GM23248 (cell line): ENCODE data around the gene MYH11. TPM values are rescaled to one million over a fixed set of nuclear protein-coding genes. Genes with fewer than 3 reads are reported as not detected.
"Not testable (repeated sequence)": the region's sequence is repeated elsewhere in the genome, so short reads cannot be mapped to it uniquely, and the experiment has no call there.

Experiments used
- DNase-seq: peaks from one replicate; pipeline ENCODE4 v3.0.0-alpha.2; 2015
- H2AFZ ChIP-seq: fragments of 200-600 bp; sonication (generic); 2 replicates; pipeline ENCODE4 v1.6.1; 2016; ENCODE audit warnings: antibody characterized with exemption
- H3F3A ChIP-seq: fragments of 200-600 bp; sonication (generic); 2 replicates; pipeline ENCODE4 v1.6.1; 2016; ENCODE audit warnings: mild to moderate bottlenecking, antibody characterized with exemption, mixed run types; ENCODE audit not compliant: insufficient read depth
- H3K27ac ChIP-seq: fragments of 200-600 bp; sonication (generic); 2 replicates; pipeline ENCODE4 v1.5.1; 2016; ENCODE audit warnings: mild to moderate bottlenecking
- H3K27me3 ChIP-seq: fragments of 200-600 bp; sonication (generic); replicated peaks from 2 replicates; pipeline ENCODE4 v1.6.1; 2016; ENCODE audit warnings: mild to moderate bottlenecking; ENCODE audit not compliant: insufficient read depth
- H3K36me3 ChIP-seq: fragments of 200-600 bp; sonication (generic); 2 replicates; pipeline ENCODE4 v1.6.1; 2016; ENCODE audit warnings: low read depth, mild to moderate bottlenecking
- H3K4me1 ChIP-seq: fragments of 200-600 bp; sonication (generic); 2 replicates; pipeline ENCODE4 v1.6.1; 2016; ENCODE audit warnings: mild to moderate bottlenecking; ENCODE audit not compliant: insufficient read depth
- H3K4me2 ChIP-seq: fragments of 200-600 bp; sonication (generic); one replicate; pipeline ENCODE4 v1.6.1; 2016; ENCODE audit warnings: mild to moderate bottlenecking; ENCODE audit not compliant: unreplicated experiment
- H3K4me3 ChIP-seq: fragments of 200-600 bp; sonication (generic); 2 replicates; pipeline ENCODE4 v1.5.1; 2016; ENCODE audit warnings: mild to moderate bottlenecking
- H3K79me2 ChIP-seq: fragments of 200-600 bp; sonication (generic); 2 replicates; pipeline ENCODE4 v1.6.1; 2016; ENCODE audit warnings: mild to moderate bottlenecking; ENCODE audit not compliant: insufficient read depth
- H3K9ac ChIP-seq: fragments of 200-600 bp; sonication (generic); 2 replicates; pipeline ENCODE4 v1.6.1; 2016; ENCODE audit warnings: mild to moderate bottlenecking
- H3K9me2 ChIP-seq: fragments of 200-600 bp; sonication (generic); 2 replicates; pipeline ENCODE4 v1.6.1; 2016; ENCODE audit warnings: mixed run types, mild to moderate bottlenecking, moderate library complexity; ENCODE audit not compliant: insufficient read depth
- H3K9me3 ChIP-seq: fragments of 200-600 bp; sonication (generic); one replicate; pipeline ENCODE4 v1.6.1; 2017; ENCODE audit warnings: low read depth
- H4K20me1 ChIP-seq: fragments of 200-600 bp; sonication (generic); 2 replicates; pipeline ENCODE4 v1.6.0; 2016; ENCODE audit not compliant: insufficient read depth
- EZH2 ChIP-seq: fragments of 200-600 bp; sonication (generic); IDR thresholded peaks from 2 replicates; pipeline ENCODE4 v1.6.1; 2018; ENCODE audit warnings: antibody characterized with exemption, mild to moderate bottlenecking; ENCODE audit not compliant: insufficient read depth, poor library complexity, severe bottlenecking
- EZH2phosphoT487 ChIP-seq: fragments of 200-600 bp; sonication (generic); IDR thresholded peaks from 2 replicates; pipeline ENCODE4 v1.6.1; 2018; ENCODE audit warnings: antibody characterized with exemption, moderate library complexity, mild to moderate bottlenecking, low read depth; ENCODE audit not compliant: insufficient read depth
- WGBS, 2 experiments: methylation state at CpG; one replicate each; pipeline ENCODE4 v1.1.6; 2015 to 2017; ENCODE audit warnings: low lambda C conversion rate in 2 of 2, low coverage in 1 of 2; ENCODE audit errors: missing lambda C conversion rate in 2 of 2; 5-methylcytosine and 5-hydroxymethylcytosine counted together
- in situ Hi-C: fragments of 300-500 bp; cut with MboI; formaldehyde crosslinking; loops from 2 replicates; pipeline ENCODE4 v1.15.0; 2020
- polyA plus RNA-seq: library from polyadenylated mRNA; unstranded; fragments of >200 nt; fragmentation: Nextera tagmentation; extraction: Ambion mirVana; gene quantifications from 2 replicates; pipeline ENCODE4 v1.2.1, GENCODE V29; 2016
- total RNA-seq: library from RNA; depleted of rRNA; stranded (reverse); fragments of >200 nt; shearing (Covaris generic); gene quantifications from 2 replicates; pipeline ENCODE4 v1.2.3, GENCODE V29; 2014

The MYH11 gene
- total and polyA plus RNA-seq, 2 experiments from 2014 or later: 0.79 TPM; not detected in 1

DNA sequence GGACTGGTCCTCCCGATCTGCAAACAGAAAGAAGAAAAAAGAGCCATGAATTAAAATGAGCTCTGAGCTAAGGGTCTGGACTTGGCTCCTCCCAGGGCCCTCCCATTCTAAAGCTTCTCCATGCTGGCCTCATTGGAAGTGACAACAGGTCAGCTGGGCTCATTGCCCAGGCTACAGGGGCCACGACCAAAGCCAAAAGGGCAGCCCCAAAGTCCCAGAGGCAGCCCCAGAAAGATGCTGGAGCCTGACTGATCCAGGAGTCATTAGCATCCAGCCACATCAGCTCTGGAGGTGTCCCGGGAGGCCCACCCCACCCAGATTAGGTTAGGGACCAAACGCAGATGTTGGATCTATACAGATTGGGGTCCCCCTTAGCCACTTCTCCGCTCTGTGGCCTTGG lies 58.2 kb downstream of the MYH11 start:
- no peak overlapping the region for H3K27ac ChIP-seq

DNA sequence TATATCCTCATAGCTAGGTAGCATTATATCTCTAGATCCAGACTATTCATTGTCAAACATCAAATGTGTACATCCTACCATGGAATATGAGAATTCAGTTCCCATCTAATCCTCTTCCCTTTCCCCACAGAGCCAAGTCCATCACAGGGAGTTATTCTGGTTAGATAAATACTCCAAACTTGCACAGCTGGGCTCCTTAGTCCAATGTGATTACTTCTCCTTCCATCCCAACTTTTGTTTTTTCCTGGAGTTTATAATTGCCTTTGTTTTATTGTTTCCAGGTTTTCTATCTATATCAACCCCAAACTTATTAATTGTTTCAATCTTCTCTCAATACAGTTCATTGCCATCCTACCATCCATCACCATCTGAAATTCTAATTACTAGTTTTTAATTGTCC lies 59.9 kb downstream of the MYH11 start:
- no peak overlapping the region for H3K27ac ChIP-seq
- no peaks in the 10 kb centered on the region for H3F3A ChIP-seq
- no peak overlapping the region for H3K4me2 ChIP-seq
- in situ Hi-C loops: no loop called here
- no peak overlapping the region for H2AFZ ChIP-seq
- no peaks in the 10 kb centered on the region for H3K4me1 ChIP-seq
- no peak overlapping the region for H3K9ac ChIP-seq
- no peaks in the 10 kb centered on the region for H3K36me3 ChIP-seq
- no peaks in the 10 kb centered on the region for H3K9me2 ChIP-seq
- no peaks in the 10 kb centered on the region for H4K20me1 ChIP-seq
- no peak for TF ChIP-seq EZH2
- no peak for TF ChIP-seq EZH2phosphoT487
- no peak for DNase-seq
- H3K9me3 ChIP-seq: no peaks in the 10 kb centered on the region
- H3K79me2 ChIP-seq: no peaks in the 10 kb centered on the region
- H3K4me3 ChIP-seq: no peak overlapping the region
- peaks cover 5% of the 10 kb centered on the region for H3K27me3 ChIP-seq

More for the DNA sequence above, 58.2 kb downstream of the MYH11 start:
- in situ Hi-C loops: no loop called here
- Histone ChIP-seq H3K4me1 (no peaks in the 10 kb centered on the region), H3K9me2 (no peaks in the 10 kb centered on the region), H4K20me1 (no peaks in the 10 kb centered on the region), H3K4me3 (no peak overlapping the region), H3K27me3 (peaks cover 5% of the 10 kb centered on the region), H3K79me2 (no peaks in the 10 kb centered on the region), H3F3A (no peaks in the 10 kb centered on the region), H3K9me3 (no peaks in the 10 kb centered on the region), H3K36me3 (no peaks in the 10 kb centered on the region), H2AFZ (no peak overlapping the region), H3K9ac (no peak overlapping the region), H3K4me2 (no peak overlapping the region)
- 48 to 52% methylated on average over 5 of the region's 5 CpGs for WGBS, 2 experiments
- TF ChIP-seq EZH2 (no peak), EZH2phosphoT487 (no peak)
- DNase-seq: no peak

DNA sequence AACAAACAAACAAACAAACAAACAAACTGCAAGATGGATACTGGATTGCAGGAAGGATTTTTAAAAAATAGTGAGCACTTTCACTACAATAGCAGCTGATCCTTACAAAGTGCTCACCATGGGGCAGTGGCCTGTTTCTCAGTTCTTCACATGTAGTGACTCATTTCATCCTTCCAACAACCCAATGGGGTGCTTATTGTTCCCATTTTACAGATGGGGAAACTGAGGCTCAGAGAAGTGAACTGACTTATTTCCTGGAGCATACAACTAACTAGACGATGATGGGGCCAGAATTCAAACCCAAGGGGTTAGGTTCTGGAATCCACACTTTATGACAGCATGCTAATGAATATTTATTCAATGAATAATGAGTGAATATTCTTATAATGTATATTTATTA lies 61.2 kb downstream of the MYH11 start:
- no peaks in the 10 kb centered on the region for H3K36me3 ChIP-seq
- no peak overlapping the region for H3K4me3 ChIP-seq
- H4K20me1 ChIP-seq: no peaks in the 10 kb centered on the region
- H3K9me2 ChIP-seq: no peaks in the 10 kb centered on the region
- H2AFZ ChIP-seq: no peak overlapping the region
- no peaks in the 10 kb centered on the region for H3F3A ChIP-seq
- H3K27ac ChIP-seq: no peak overlapping the region
- H3K4me1 ChIP-seq: no peaks in the 10 kb centered on the region
- no peak overlapping the region for H3K9ac ChIP-seq
- 73 to 84% methylated on average over 1 of the region's 1 CpG for WGBS, 2 experiments
- H3K27me3 ChIP-seq: peaks cover 5% of the 10 kb centered on the region
- H3K79me2 ChIP-seq: no peaks in the 10 kb centered on the region
- H3K4me2 ChIP-seq: no peak overlapping the region
- DNase-seq: no peak
- H3K9me3 ChIP-seq: no peaks in the 10 kb centered on the region
- TF ChIP-seq EZH2phosphoT487 (no peak), EZH2 (no peak)
- in situ Hi-C loops: no loop called here

DNA sequence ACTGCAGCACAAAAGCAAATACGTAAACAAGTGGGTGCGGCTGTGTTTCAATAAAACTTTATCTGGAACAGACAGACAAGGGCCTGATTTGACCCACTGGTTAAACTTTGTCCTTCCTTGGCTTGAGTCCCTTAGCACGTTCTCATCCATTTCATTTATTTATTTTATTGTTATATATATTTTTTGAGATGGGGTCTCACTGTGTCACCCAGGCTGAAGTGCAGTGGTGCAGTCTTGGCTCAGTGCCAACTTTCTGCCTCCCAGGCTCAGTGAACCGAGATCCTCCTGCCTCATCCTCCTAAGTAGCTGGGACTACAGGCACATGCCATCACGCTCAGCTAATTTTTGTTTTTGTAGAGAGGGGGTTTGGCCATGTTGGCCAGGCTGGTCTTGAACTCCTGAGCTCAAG lies 64.3 kb downstream of the MYH11 start:
- Histone ChIP-seq H3K4me2 (no peak overlapping the region), H2AFZ (no peak overlapping the region)
- TF ChIP-seq EZH2phosphoT487 (no peak), EZH2 (no peak)

DNA sequence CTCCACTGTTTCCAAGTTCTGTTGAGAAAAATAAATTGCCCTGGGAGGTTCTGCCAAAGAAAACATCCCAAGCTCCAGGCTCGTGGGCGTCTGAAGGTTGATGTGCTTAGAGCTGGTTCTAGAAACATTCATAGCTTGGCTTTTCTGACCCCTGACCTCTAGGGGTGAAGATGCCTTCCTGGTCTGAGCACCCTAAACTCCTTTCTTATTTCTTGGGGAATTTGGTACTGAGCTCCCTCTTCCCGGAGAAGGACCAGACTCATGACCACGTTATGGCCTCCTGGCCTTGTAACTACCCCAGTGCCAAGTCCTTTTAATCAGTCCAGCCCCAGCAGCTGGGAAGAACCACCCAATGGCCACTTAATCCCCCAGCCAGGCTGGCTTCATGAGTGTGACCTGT lies 66.4 kb downstream of the MYH11 start:
- WGBS, 2 experiments: 42 to 51% methylated on average over 4 of the region's 4 CpGs
- DNase-seq: no peak

More for the DNA sequence above, 64.3 kb downstream of the MYH11 start:
- WGBS, 2 experiments: 64% methylated on average over 5 of the region's 5 CpGs
- Histone ChIP-seq H3K9me2 (no peaks in the 10 kb centered on the region), H3F3A (no peaks in the 10 kb centered on the region), H3K27ac (no peak overlapping the region), H3K9ac (no peak overlapping the region), H3K9me3 (no peaks in the 10 kb centered on the region), H3K36me3 (no peaks in the 10 kb centered on the region), H4K20me1 (no peaks in the 10 kb centered on the region), H3K4me1 (no peaks in the 10 kb centered on the region), H3K4me3 (no peak overlapping the region), H3K27me3 (no peaks in the 10 kb centered on the region), H3K79me2 (no peaks in the 10 kb centered on the region)
- no peak for DNase-seq
- in situ Hi-C loops: no loop called here

DNA sequence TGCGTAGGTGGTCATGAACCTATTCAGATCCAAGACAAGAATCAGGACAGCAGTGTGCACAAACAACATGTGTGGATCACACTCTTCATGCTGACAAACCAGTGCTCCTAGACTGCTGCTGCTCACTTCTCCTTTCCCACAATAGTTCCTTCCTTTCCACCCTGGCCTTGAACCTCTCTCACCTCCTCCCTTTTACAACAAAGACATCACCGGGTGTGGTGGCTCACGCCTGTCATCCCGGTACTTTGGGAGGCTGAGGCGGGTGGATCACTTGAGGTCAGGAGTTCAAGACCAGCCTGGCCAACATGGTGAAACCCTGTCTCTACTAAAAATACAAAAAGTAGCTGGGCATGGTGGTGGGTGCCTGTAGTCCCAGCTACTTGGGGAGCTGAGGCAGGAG lies 67.0 kb downstream of the MYH11 start:
- H3K4me1 ChIP-seq, DNase-seq, H3K36me3 ChIP-seq, H3K27me3 ChIP-seq, H3K4me3 ChIP-seq, H3F3A ChIP-seq, H3K4me2 ChIP-seq, H3K27ac ChIP-seq, H3K9me3 ChIP-seq, H2AFZ ChIP-seq, in situ Hi-C loops, H3K79me2 ChIP-seq, H3K9me2 ChIP-seq, H4K20me1 ChIP-seq, H3K9ac ChIP-seq: not testable (repeated sequence)
- 80 to 83% methylated on average over 5 of the region's 5 CpGs for WGBS, 2 experiments

More for the DNA sequence above, 66.4 kb downstream of the MYH11 start:
- Histone ChIP-seq H3K9me3 (no peaks in the 10 kb centered on the region), H4K20me1 (no peaks in the 10 kb centered on the region), H3K27ac (no peak overlapping the region), H3K4me3 (no peak overlapping the region), H3K9me2 (no peaks in the 10 kb centered on the region), H3K79me2 (no peaks in the 10 kb centered on the region), H3F3A (no peaks in the 10 kb centered on the region), H3K4me1 (no peaks in the 10 kb centered on the region), H3K27me3 (no peaks in the 10 kb centered on the region), H2AFZ (no peak overlapping the region), H3K36me3 (no peaks in the 10 kb centered on the region), H3K4me2 (no peak overlapping the region), H3K9ac (no peak overlapping the region)
- in situ Hi-C loops: no loop called here
- TF ChIP-seq EZH2phosphoT487: no peak
